ENCODE measurements around the gene TPRX2. TPM values are rescaled to one million over a fixed set of nuclear protein-coding genes. Genes with fewer than 3 reads are reported as not detected.

The TPRX2 gene
- total and polyA plus RNA-seq, 4 donors, result not detected

GRCh38 chr19:47860602-47861297 lies 1.7 kb downstream of the TPRX2 start:
- Histone ChIP-seq H3K9me3 (ENCODE audit: control insufficient read depth in 4 of 4, low read length in 3 of 4) (no peaks in the 10 kb centered on the region), H3K4me3 (ENCODE audit: low read depth in 1 of 3, low read length in 3 of 3) (no peak overlapping the region), H3K36me3 (ENCODE audit: control insufficient read depth in 4 of 4, insufficient read depth in 3 of 4, low read depth in 1 of 4, low read length in 3 of 4) (peaks cover 0 to 6% (median 0%) of the 10 kb centered on the region in 4 donors), H3K4me1 (ENCODE audit: control insufficient read depth in 4 of 4, insufficient read depth in 4 of 4, low read length in 3 of 4) (peaks cover 0 to 4% (median 0%) of the 10 kb centered on the region in 4 donors), H3K9ac (ENCODE audit: low read depth in 1 of 2, low read length in 2 of 2) (no peak overlapping the region), H3K27me3 (ENCODE audit: control insufficient read depth in 4 of 4, insufficient read depth in 4 of 4, low read length in 3 of 4) (no peaks in the 10 kb centered on the region), H3K27ac (ENCODE audit: low read depth in 1 of 2, low read length in 2 of 2) (no peak overlapping the region)
- TF ChIP-seq HNF4A (conservative IDR thresholded peaks at IDR 0.05), result no peak
- no peak for TF ChIP-seq RXRA (IDR thresholded peaks at IDR 0.05)
- TF ChIP-seq GABPA (IDR thresholded peaks at IDR 0.05 in 1 of 2, conservative IDR thresholded peaks at IDR 0.05 in 1 of 2), result no peak
- TF ChIP-seq NR2F2 (IDR thresholded peaks at IDR 0.05), result no peak
- no peak for TF ChIP-seq JUND (IDR thresholded peaks at IDR 0.05)
- TF ChIP-seq REST (IDR thresholded peaks at IDR 0.05), result no peak
- no peak for TF ChIP-seq TAF1 (conservative IDR thresholded peaks at IDR 0.05)
- TF ChIP-seq RAD21 (IDR thresholded peaks at IDR 0.05), result no peak
- TF ChIP-seq EGR1 (IDR thresholded peaks at IDR 0.05; ENCODE audit: low read depth in 2 of 2), result no peak
- TF ChIP-seq MAX (IDR thresholded peaks at IDR 0.05), result no peak
- TF ChIP-seq CTCF (IDR thresholded peaks at IDR 0.05; ENCODE audit: low read depth, low read length, missing input control), result no peak
- TF ChIP-seq FOXA1 (IDR thresholded peaks at IDR 0.05), result no peak
- TF ChIP-seq SP1 (IDR thresholded peaks at IDR 0.05), result no peak
- no peak for TF ChIP-seq HNF4G (IDR thresholded peaks at IDR 0.05)
- no peak for TF ChIP-seq ATF3 (IDR thresholded peaks at IDR 0.05)
- no peak for TF ChIP-seq FOXA2 (IDR thresholded peaks at IDR 0.05)
- no peak for TF ChIP-seq ZBTB33 (IDR thresholded peaks at IDR 0.05)
- no peak for TF ChIP-seq YY1 (IDR thresholded peaks at IDR 0.05)
- WGBS, result 50% methylated on average over 34 of the region's 34 CpGs
- no peak for DNase-seq (ENCODE audit: low spot score)
